ENCODE measurements around the gene NSD1. TPM values are rescaled to one million over a fixed set of nuclear protein-coding genes. Genes with fewer than 3 reads are reported as not detected.

Gene NSD1
- total and polyA plus RNA-seq, 2 of the 8 experiments (the other 6 are each of a cell fraction or from before 2014, with no cell fraction given), result 22.8 to 168 TPM

DNA sequence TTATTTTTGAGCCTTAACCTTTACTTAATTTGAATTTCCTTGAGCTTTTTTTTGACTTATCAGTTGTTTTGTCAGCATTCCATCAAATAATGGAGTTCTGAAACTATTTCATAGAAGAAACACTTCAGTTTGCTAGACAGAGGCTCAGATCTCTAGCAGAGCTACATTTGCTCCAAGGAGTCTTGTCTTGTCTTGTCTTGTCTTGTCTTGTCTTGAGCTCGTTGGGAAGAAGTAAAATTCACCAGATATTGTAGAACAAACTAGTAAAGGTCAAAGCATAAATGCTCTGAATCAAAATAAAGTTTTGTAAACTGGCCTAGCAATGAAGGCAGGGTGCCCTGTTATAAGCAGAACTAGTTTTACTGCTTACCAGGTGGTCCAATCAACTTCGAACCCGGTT lies 136.4 kb downstream of the NSD1 start:
- peaks cover 38 to 87% (median 64%) of the 10 kb centered on the region in 4 experiments for H3K36me3 ChIP-seq (ENCODE audit: control insufficient read depth in 2 of 4, insufficient read depth in 4 of 4, low read length in 3 of 4)
- H3K9me3 ChIP-seq (ENCODE audit: insufficient read depth in 2 of 2, low read depth in 1 of 2, low read length in 1 of 2), result no peaks in the 10 kb centered on the region
- H3K56ac ChIP-seq (replicated peaks; ENCODE audit: insufficient read length, low read depth, low read length), result no peak overlapping the region
- no peak overlapping the region for H3K4me2 ChIP-seq (ENCODE audit: insufficient read depth in 1 of 2, low read depth in 2 of 2, low read length in 2 of 2)
- H3K4me3 ChIP-seq (ENCODE audit: extremely low read depth in 1 of 4, insufficient read depth in 2 of 4, low read depth in 3 of 4, low read length in 4 of 4), result no peak overlapping the region
- H2AFZ ChIP-seq (ENCODE audit: low read length), result no peak overlapping the region
- 0 out of 2 replicates have a peak, but pooled peaks cover 2% of the 10 kb centered on the region for H3K79me1 ChIP-seq (ENCODE audit: low read depth, low read length)
- no peak overlapping the region for H2BK12ac ChIP-seq (ENCODE audit: low read depth, low read length)
- FAIRE-seq, result no peak
- H2BK20ac ChIP-seq (ENCODE audit: low read length), result no peak overlapping the region
- no peak overlapping the region for H3K18ac ChIP-seq (ENCODE audit: extremely low read depth, low read length)
- no peaks in the 10 kb centered on the region; a peak in 1 of 4 replicates for H3K79me2 ChIP-seq (ENCODE audit: control insufficient read depth in 1 of 2, insufficient read depth in 2 of 2, low read length in 2 of 2)
- no peak overlapping the region for H2BK15ac ChIP-seq (ENCODE audit: low read length)
- H3K14ac ChIP-seq (ENCODE audit: insufficient read length), result no peak overlapping the region
- DNase-seq (ENCODE audit: low read depth in 1 of 2, low spot score in 2 of 2), result no peak
- H3K23ac ChIP-seq (ENCODE audit: insufficient read length), result no peak overlapping the region
- no peak overlapping the region for H3K27ac ChIP-seq (ENCODE audit: low read depth, low read length)
- no peak overlapping the region for H4K5ac ChIP-seq (ENCODE audit: insufficient read length, low read depth, low read length)
- ChIA-PET CTCF (ENCODE audit: partially characterized antibody) (interaction anchor here (0.6 to 4.9 kb wide), 3 partner anchors 25 to 158 kb away, joined by 3 to 23 read pairs (median 3); no protein-coding TSS in a partner anchor), POLR2A (ENCODE audit: partially characterized antibody) (interaction anchor here (0.9 to 1.8 kb wide), 3 partner anchors 17 to 108 kb away, joined by 3 to 5 read pairs (median 3); no protein-coding TSS in a partner anchor)
- no peaks in the 10 kb centered on the region for H3K27me3 ChIP-seq (replicated peaks in 1 of 4; ENCODE audit: control insufficient read depth in 3 of 4, extremely low read depth in 1 of 4, insufficient read depth in 3 of 4, low read length in 3 of 4)
- no peak overlapping the region for H3K4ac ChIP-seq (replicated peaks; ENCODE audit: insufficient read length, low read depth, low read length)
- H4K20me1 ChIP-seq (replicated peaks in 1 of 2; ENCODE audit: control insufficient read depth in 1 of 2, insufficient read depth in 2 of 2, low read length in 2 of 2), result peaks cover 0 to 2% of the 10 kb centered on the region in 2 experiments
- no peak overlapping the region for H4K91ac ChIP-seq (replicated peaks; ENCODE audit: insufficient read length, low read length)
- no peak overlapping the region for H2BK5ac ChIP-seq (ENCODE audit: low read depth, low read length)
- no peak overlapping the region for H2AK5ac ChIP-seq (ENCODE audit: low read depth, low read length)
- no peaks in the 10 kb centered on the region for H3K4me1 ChIP-seq (replicated peaks in 1 of 4; ENCODE audit: control insufficient read depth in 3 of 4, insufficient read depth in 4 of 4, low read length in 3 of 4)
- no peaks in the 10 kb centered on the region for H3K23me2 ChIP-seq (ENCODE audit: low read depth, low read length)
- no peak overlapping the region for H2BK120ac ChIP-seq (replicated peaks; ENCODE audit: low read depth, low read length)
- H4K8ac ChIP-seq (ENCODE audit: extremely low read depth, insufficient read depth, low read length), result no peak overlapping the region
- no peak overlapping the region for H3K9ac ChIP-seq (replicated peaks in 1 of 4; ENCODE audit: extremely low read depth in 1 of 4, low read depth in 3 of 4, low read length in 3 of 4)
- WGBS, 2 experiments (ENCODE audit: extremely low coverage in 1 of 2, insufficient coverage in 1 of 2, insufficient read length in 1 of 2, insufficient replicate concordance in 2 of 2, low coverage in 1 of 2, low lambda C conversion rate in 2 of 2, missing lambda C conversion rate in 1 of 2), result 88% methylated on average over 3 of the region's 3 CpGs; no CpG with 5 or more reads in 1 of the 2 experiments
- TF ChIP-seq, protein P1, sequence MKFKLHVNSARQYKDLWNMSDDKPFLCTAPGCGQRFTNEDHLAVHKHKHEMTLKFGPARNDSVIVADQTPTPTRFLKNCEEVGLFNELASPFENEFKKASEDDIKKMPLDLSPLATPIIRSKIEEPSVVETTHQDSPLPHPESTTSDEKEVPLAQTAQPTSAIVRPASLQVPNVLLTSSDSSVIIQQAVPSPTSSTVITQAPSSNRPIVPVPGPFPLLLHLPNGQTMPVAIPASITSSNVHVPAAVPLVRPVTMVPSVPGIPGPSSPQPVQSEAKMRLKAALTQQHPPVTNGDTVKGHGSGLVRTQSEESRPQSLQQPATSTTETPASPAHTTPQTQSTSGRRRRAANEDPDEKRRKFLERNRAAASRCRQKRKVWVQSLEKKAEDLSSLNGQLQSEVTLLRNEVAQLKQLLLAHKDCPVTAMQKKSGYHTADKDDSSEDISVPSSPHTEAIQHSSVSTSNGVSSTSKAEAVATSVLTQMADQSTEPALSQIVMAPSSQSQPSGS (IDR thresholded peaks at IDR 0.05; ENCODE audit: low read length), result no peak
- TF ChIP-seq TEAD4 (IDR thresholded peaks at IDR 0.05; ENCODE audit: low read depth, low read length) (no peak), SUZ12 (IDR thresholded peaks at IDR 0.05; ENCODE audit: low read length) (no peak), CHD1 (IDR thresholded peaks at IDR 0.05; ENCODE audit: low read depth, low read length) (no peak), CEBPB (IDR thresholded peaks at IDR 0.05; ENCODE audit: low read depth, low read length) (no peak), EZH2 (IDR thresholded peaks at IDR 0.05; ENCODE audit: low read depth, low read length, severe bottlenecking) (no peak), SIN3A (conservative IDR thresholded peaks at IDR 0.05 in 1 of 2, IDR thresholded peaks at IDR 0.05 in 1 of 2; ENCODE audit: low read depth in 1 of 2, low read length in 2 of 2) (no peak), SAP30 (IDR thresholded peaks at IDR 0.05; ENCODE audit: insufficient read depth, insufficient replicate concordance, low read length) (no peak)
- TF ChIP-seq, protein P2, sequence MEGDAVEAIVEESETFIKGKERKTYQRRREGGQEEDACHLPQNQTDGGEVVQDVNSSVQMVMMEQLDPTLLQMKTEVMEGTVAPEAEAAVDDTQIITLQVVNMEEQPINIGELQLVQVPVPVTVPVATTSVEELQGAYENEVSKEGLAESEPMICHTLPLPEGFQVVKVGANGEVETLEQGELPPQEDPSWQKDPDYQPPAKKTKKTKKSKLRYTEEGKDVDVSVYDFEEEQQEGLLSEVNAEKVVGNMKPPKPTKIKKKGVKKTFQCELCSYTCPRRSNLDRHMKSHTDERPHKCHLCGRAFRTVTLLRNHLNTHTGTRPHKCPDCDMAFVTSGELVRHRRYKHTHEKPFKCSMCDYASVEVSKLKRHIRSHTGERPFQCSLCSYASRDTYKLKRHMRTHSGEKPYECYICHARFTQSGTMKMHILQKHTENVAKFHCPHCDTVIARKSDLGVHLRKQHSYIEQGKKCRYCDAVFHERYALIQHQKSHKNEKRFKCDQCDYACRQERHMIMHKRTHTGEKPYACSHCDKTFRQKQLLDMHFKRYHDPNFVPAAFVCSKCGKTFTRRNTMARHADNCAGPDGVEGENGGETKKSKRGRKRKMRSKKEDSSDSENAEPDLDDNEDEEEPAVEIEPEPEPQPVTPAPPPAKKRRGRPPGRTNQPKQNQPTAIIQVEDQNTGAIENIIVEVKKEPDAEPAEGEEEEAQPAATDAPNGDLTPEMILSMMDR (IDR thresholded peaks at IDR 0.05; ENCODE audit: control extremely low read depth in 1 of 3, insufficient read depth in 1 of 3, low read depth in 1 of 3, low read length in 3 of 3), result no peak
